Thymus (tissue), 2 donors: ENCODE data around the gene IL36RN. TPM values are rescaled to one million over a fixed set of nuclear protein-coding genes. Genes with fewer than 3 reads are reported as not detected.

Experiments
- polyA plus RNA-seq: library from polyadenylated mRNA; stranded (reverse); fragments of 200-250 nt; gene quantifications from one replicate; pipeline ENCODE4 v1.2.3, GENCODE V29; 2013
- total RNA-seq: library from RNA; stranded (reverse); fragments of 120-200 nt; gene quantifications from one replicate; pipeline ENCODE4 v1.2.4, GENCODE V29; 2013
- donor health status: healthy.

The IL36RN gene
- total and polyA plus RNA-seq, 2 donors: 0.09 to 2.4 TPM

Other genes with a start within 250 kb of the IL36RN start
- 3.4 TPM for gene IL1B, start 222.4 kb upstream of the IL36RN start, total RNA-seq
- gene IL1B, start 222.4 kb upstream of the IL36RN start, polyA plus RNA-seq: 13.8 TPM
- 0.09 TPM for gene IL37, start 148.0 kb upstream of the IL36RN start, total RNA-seq
- gene IL37, start 148.0 kb upstream of the IL36RN start, polyA plus RNA-seq: 0.43 TPM
- gene IL36G, start 81.2 kb upstream of the IL36RN start, total RNA-seq: 0.24 TPM
- 2.7 TPM for gene IL36G, start 81.2 kb upstream of the IL36RN start, polyA plus RNA-seq
- 0.99 TPM for gene IL36A, start 53.7 kb upstream of the IL36RN start, total RNA-seq
- 0.30 TPM for gene IL36A, start 53.7 kb upstream of the IL36RN start, polyA plus RNA-seq
- not detected for gene IL36B, start 6.3 kb upstream of the IL36RN start, total RNA-seq
- 0.11 TPM for gene IL36B, start 6.3 kb upstream of the IL36RN start, polyA plus RNA-seq
- gene IL1F10, start 8.8 kb downstream of the IL36RN start, total RNA-seq: not detected
- 1.1 TPM for gene IL1F10, start 8.8 kb downstream of the IL36RN start, polyA plus RNA-seq
- 2.7 TPM for gene IL1RN, start 68.4 kb downstream of the IL36RN start, total RNA-seq
- gene IL1RN, start 68.4 kb downstream of the IL36RN start, polyA plus RNA-seq: 16.9 TPM
- gene PSD4, start 114.8 kb downstream of the IL36RN start, total RNA-seq: 81.8 TPM
- 92.1 TPM for gene PSD4, start 114.8 kb downstream of the IL36RN start, polyA plus RNA-seq
- gene PAX8, start 219.7 kb downstream of the IL36RN start, total RNA-seq: 0.19 TPM
- gene PAX8, start 219.7 kb downstream of the IL36RN start, polyA plus RNA-seq: 0.41 TPM